GM21360 (cell line): ENCODE measurements around the gene NFYB.
"Not testable (repeated sequence)": the region's sequence is repeated elsewhere in the genome, so short reads cannot be mapped to it uniquely, and the experiment has no call there.

ENCODE experiments used
- ATAC-seq: cut with Tn5 transposase; IDR thresholded peaks from one replicate; pipeline ENCODE4 v1.9.1; 2021; ENCODE audit warnings: mild to moderate bottlenecking, moderate library complexity; ENCODE audit not compliant: unreplicated experiment

NFYB gene

GRCh38 chr12:104121001-104121400 lies 17.0 kb downstream of the NFYB start:
- no peak for ATAC-seq

GRCh38 chr12:104115587-104115975 lies 22.4 kb downstream of the NFYB start:
- no peak for ATAC-seq

GRCh38 chr12:104114834-104115586 lies 23.0 kb downstream of the NFYB start:
- not testable (repeated sequence) for ATAC-seq

- no peak for ATAC-seq
Measured at GRCh38 chr12:104109446-104110271, 28.4 kb downstream of the NFYB start.

GRCh38 chr12:104108755-104109445 lies 29.1 kb downstream of the NFYB start:
- ATAC-seq: peak; percentile 59

- ATAC-seq: no peak
Measured at GRCh38 chr12:104106965-104107364, 31.0 kb downstream of the NFYB start.

GRCh38 chr12:104105461-104105860 lies 32.5 kb downstream of the NFYB start:
- no peak for ATAC-seq

- no peak for ATAC-seq
Measured at GRCh38 chr12:104097954-104098353, 40.1 kb downstream of the NFYB start.

- ATAC-seq: no peak
Measured at GRCh38 chr12:104095289-104095688, 42.7 kb downstream of the NFYB start.

- no peak for ATAC-seq
Measured at GRCh38 chr12:104094284-104094683, 43.7 kb downstream of the NFYB start.

- no peak for ATAC-seq
Measured at GRCh38 chr12:104091136-104091535, 46.9 kb downstream of the NFYB start.

GRCh38 chr12:104090685-104091084 lies 47.3 kb downstream of the NFYB start:
- no peak for ATAC-seq

GRCh38 chr12:104083769-104084475 lies 54.1 kb downstream of the NFYB start:
- peak; percentile 88 for ATAC-seq

- no peak for ATAC-seq
Measured at GRCh38 chr12:104080764-104081163, 57.2 kb downstream of the NFYB start.

- no peak for ATAC-seq
Measured at GRCh38 chr12:104079024-104079423, 59.0 kb downstream of the NFYB start.

GRCh38 chr12:104073699-104074098 lies 64.3 kb downstream of the NFYB start:
- ATAC-seq: no peak

GRCh38 chr12:104072099-104072498 lies 65.9 kb downstream of the NFYB start:
- no peak for ATAC-seq
